ENCODE data around the gene BAZ1B.
"Not testable (repeated sequence)": the region's sequence is repeated elsewhere in the genome, so short reads cannot be mapped to it uniquely, and the experiment has no call there.

The BAZ1B gene

GRCh38 chr7:73426016-73426415 lies 96.1 kb downstream of the BAZ1B start:
- no peak for DNase-seq (ENCODE audit: low read depth)

DNA sequence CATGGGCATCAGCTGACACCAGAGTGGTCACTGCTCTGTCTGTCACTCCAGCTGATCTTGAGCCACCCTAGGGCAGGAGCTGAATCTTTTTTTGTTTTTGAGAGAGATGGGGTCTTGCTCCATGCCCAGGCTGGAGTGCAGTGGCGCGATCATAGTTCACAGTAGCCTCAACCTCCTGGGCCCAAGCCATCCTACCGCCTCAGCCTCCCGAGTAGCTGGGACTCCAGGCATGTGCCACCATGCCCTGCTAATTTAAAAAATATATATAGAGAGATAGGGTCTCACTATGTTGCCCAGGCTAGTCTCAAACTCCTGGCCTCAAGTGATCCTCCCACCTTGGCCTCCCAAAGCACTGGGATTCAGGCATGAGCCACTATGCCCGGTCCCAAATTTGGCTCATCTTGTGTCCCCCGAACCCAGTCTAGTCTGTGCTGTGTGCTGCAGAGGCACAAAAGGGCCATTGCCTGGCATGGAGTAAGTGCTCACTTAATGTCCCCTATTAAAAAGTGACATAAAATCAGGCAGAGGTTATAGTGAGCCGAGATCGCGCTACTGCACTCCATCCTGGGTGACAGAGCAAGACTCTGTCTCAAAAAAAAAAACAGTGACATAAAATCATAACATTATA lies 96.6 kb downstream of the BAZ1B start:
- DNase-seq (ENCODE audit: low read depth), result no peak

- no peak for DNase-seq (ENCODE audit: low read depth)
These were observed 97.6 kb downstream of the BAZ1B start for GRCh38 chr7:73424489-73424885.

DNA sequence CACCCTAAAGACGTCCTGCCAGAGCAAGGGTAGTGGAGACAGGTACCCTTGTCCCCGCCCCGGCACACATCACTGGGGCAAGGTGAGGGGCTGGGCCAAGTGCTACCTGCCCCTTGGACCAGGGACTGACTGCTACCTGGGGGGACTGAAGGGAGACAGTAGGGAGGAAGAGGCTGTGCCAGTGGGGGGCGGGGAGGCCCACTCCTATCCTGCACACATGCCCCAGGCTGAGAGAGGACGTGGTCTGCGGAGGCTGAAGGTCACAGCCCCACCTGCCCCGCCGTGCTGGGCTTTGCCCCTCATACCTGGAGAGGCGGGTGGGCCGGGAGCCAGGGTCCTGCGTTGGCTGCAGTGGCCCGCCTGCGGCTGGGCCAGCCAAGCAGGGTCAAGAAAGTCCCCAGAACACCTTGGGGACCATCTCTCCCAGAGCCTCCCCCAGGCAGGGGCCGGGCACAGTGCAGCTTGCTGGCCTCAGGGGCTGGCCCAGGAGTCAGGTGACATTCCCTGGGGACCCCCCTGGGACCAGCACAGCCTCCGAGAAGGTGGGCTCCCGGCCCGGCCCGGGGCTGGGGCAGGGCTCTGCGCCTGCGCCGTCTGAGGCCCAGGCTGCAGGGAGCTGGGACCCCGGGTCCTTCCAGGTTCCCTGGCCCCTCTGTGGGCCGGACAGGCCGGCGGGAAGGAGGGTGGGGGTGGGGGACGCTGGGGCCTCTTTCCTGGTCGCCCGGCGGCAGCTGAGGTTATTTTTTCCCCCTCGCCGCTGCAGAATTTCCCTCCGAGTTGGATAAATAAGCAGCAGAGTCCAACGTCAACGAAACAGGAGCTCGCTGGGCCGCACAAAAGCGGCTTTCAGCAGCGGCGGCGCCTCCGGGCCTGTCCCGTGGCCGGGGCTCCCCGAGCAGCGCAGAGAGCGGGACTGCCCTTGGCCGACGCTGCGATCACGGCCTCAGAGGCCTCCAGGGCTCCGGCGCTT lies 98.3 kb downstream of the BAZ1B start:
- DNase-seq (ENCODE audit: low read depth), result no peak

DNA sequence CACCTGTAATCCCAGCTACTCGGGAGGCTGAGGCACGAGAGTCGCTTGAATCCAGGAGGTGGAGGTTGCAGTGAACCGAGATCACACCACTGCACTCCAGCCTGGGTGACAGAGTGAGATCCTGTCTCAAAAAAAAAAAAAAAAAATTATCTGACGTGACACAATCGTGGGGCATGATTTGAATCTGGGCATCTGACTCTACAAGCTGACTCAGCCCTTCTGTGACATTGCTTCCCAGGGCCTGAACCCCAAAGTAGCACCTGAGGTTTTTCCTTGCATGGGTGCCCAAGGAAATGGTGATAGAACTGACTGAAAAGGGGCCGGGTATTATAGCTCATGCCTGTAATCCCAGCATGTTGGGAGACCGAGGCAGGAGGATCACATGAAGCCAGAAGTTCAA lies 101.5 kb downstream of the BAZ1B start:
- not testable (repeated sequence) for DNase-seq (ENCODE audit: low read depth)

- DNase-seq (ENCODE audit: low read depth), result not testable (repeated sequence)
These were observed 102.1 kb downstream of the BAZ1B start for GRCh38 chr7:73420016-73420415.

- no peak for DNase-seq (ENCODE audit: low read depth)
These were observed 103.9 kb downstream of the BAZ1B start for GRCh38 chr7:73418113-73418703.

DNA sequence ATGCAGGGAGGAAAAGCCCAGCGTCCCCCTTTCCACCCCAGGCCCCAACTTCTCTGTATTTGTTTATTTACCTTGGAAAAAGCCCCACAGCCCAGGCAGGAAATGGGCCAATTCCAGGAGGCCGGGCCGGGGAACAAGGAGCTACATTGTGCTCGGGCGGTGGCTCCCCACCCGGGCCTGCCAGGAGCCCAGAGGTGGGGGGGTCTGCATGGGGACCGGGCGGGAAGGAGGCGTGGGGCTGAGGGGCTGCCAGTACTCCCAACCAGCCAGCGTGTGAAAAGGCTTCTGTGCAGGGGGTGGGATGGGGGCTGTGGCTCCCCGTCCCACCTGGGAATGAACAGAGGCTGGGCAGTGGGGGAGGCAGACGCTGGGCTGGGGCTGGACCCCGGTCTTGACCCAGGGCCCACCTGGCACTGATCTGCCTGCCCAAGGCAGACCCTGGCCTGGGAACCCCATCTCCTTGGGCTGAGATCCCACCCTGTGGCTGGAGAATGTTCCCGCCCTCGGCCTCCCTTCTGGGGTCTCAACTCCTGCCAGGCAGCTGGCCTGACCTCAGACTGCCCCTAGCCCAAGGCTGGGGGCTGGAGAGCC lies 111.5 kb downstream of the BAZ1B start:
- not testable (repeated sequence) for DNase-seq (ENCODE audit: low read depth)

DNA sequence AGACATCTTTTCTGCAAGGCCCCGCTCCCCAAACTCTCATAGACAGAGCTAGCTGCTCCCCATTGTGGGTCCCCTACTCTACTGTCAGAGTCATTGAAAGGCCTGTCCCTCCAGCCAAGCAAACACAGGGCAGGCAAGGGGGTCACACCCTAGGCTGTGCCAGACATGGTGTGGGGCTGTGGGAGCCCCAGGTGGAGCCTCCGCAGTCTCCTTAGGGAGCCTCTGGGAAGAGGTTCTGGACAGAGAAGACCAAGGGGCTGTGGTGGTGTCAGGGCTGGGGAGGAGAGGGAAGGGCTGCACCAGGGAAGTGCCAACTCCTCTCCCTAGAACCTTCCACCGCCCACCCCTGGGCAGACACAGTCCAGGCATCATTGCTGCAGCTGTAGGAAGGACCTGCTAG lies 117.2 kb downstream of the BAZ1B start:
- not testable (repeated sequence) for DNase-seq (ENCODE audit: low read depth)

DNA sequence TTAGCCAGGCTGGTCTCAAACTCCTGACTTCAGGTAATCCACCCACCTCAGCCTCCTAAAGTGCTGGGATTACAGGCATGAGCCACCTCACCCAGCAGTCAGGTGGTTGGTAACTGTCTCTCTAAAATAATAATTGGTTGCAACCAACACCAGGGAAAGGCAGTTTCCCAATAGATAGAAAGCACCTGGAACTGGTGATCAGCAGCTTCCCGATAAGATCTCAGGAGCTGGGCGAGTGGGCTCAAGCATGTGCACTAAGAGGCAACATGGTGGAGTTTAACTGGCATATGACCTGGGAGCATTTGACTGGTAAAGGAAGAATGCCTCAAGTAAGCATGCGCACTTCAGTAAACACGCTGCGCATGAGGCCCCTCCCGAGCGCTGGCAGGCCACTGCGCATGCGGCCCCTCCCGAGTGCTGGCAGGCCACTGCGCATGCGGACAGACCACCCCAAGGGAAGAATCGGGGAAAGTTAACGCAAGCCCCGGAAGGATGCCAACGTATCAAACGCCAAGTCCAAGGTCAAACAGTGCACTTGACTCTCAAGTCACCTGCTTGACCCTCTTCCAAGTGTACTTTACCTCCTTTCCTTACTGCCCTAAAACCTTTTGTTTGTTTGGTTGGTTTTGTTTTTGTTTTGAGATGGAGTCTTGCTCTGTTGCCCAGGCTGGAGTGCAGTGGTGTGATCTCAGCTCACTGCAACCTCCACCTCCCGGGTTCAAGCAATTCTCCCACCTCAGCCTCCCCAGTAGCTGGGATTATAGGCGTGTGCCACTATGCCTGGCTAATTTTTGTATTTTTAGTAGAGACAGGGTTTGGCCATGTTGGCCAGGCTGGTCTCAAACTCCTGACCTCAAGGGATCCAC lies 122.7 kb downstream of the BAZ1B start:
- DNase-seq (ENCODE audit: low read depth), result peak; percentile 45

GRCh38 chr7:73397521-73398281 lies 124.4 kb downstream of the BAZ1B start:
- no peak for DNase-seq (ENCODE audit: low read depth)

- DNase-seq (ENCODE audit: low read depth), result no peak
These were observed 126.3 kb downstream of the BAZ1B start for GRCh38 chr7:73395538-73396503.

GRCh38 chr7:73394422-73394821 lies 127.7 kb downstream of the BAZ1B start:
- no peak for DNase-seq (ENCODE audit: low read depth)

- no peak for DNase-seq (ENCODE audit: low read depth)
These were observed 130.7 kb downstream of the BAZ1B start for GRCh38 chr7:73391396-73391795.

Data from stimulated activated CD8-positive, alpha-beta memory T cell treated with anti-CD3 and anti-CD28 coated beads, Interleukin-12 subunit alpha, Interleukin-12 subunit beta, amount 100 ng/mL, for 1 hour (primary cell).